Measurements from ENCODE around the gene ATP13A1.

DNA sequence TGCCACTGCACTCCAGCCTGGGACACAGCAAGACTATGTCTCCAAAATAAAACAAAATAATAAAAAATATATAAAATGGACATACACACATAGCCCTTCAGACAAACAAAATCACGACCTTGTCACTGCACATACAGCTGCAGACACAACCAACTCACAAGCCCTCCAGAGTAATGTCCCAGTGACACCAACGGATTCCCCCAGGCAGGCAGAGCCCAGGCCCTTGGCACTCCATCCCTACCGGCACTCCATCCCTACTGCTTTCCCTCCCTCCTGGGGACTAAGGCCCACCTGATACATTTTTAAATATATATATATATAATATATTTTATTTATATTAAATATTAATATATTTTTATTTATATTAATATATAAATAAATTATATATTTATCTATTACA lies 23.6 kb upstream of the ATP13A1 start:
- TF ChIP-seq, protein P1, sequence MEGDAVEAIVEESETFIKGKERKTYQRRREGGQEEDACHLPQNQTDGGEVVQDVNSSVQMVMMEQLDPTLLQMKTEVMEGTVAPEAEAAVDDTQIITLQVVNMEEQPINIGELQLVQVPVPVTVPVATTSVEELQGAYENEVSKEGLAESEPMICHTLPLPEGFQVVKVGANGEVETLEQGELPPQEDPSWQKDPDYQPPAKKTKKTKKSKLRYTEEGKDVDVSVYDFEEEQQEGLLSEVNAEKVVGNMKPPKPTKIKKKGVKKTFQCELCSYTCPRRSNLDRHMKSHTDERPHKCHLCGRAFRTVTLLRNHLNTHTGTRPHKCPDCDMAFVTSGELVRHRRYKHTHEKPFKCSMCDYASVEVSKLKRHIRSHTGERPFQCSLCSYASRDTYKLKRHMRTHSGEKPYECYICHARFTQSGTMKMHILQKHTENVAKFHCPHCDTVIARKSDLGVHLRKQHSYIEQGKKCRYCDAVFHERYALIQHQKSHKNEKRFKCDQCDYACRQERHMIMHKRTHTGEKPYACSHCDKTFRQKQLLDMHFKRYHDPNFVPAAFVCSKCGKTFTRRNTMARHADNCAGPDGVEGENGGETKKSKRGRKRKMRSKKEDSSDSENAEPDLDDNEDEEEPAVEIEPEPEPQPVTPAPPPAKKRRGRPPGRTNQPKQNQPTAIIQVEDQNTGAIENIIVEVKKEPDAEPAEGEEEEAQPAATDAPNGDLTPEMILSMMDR (IDR thresholded peaks at IDR 0.05) = no peak
- TF ChIP-seq POLR2A (IDR thresholded peaks at IDR 0.05) = no peak
- TF ChIP-seq EP300 (IDR thresholded peaks at IDR 0.05) = no peak
- TF ChIP-seq POLR2AphosphoS5 (IDR thresholded peaks at IDR 0.05) = no peak

Data from gastroesophageal sphincter (tissue), 3 donors.